Measurements from ENCODE around the gene NCAPD3. TPM values are rescaled to one million over a fixed set of nuclear protein-coding genes. Genes with fewer than 3 reads are reported as not detected.

NCAPD3 gene
- total and polyA plus RNA-seq, 2 of the 13 experiments (the other 11 are each of a cell fraction or from before 2014, with no cell fraction given) = 20.7 to 25.6 TPM

DNA sequence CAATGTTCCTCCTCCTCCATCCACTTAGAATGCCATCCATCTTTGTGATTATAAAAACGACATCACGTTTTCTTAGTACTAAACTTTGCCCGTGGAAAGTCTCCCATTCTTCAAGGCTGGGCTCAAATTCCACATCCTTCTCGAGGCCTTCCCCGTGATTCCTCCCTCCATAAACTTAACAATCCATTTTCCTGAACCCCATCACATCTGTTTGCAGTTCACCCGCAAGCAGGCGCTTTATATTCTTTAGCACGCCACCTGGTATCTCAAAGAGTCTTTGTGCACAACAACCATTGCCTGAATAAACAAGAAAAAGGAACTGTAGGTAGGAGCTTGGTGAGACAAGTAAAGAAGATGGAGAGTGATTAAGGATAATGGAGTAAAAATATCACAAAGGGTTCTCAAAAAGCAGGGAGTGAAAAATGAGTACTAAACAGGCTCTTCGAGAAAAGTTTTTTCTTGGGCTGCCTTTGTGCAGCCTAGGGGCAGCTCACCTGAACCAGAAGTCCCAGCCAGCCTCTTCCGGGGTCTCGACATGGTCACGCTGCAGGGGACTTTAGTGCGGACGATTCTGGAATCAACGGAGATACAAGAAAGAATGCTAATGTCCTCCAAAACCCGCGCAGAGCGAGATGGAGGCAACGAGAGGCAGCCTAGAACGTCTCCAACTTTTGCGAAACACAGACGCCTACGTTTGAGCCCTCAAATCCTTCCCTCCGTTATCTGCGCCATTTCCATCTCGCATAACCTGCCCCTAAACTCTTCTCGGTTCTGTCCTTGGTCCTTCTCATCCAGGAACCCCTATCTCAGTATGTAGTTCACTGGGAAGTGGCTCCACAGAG, 28.8 kb upstream of the NCAPD3 start:
- FAIRE-seq (no peak), DNase-seq (ENCODE audit: low spot score) (no peak), ATAC-seq (peak; percentile 42)
- Histone ChIP-seq H3K9me3 (ENCODE audit: low read length) (no peaks in the 10 kb centered on the region), H3K27me3 (ENCODE audit: control insufficient read depth in 1 of 2, insufficient read depth in 2 of 2, low read length in 2 of 2) (no peaks in the 10 kb centered on the region), H3K4me3 (replicated peaks in 1 of 3; ENCODE audit: insufficient read depth in 1 of 3, low read depth in 2 of 3, low read length in 3 of 3) (peak overlapping the region; percentile 75 to 98 (median 86)), H3K27ac (ENCODE audit: extremely low read length, insufficient read depth, low read length) (peak overlapping the region; percentile 61), H2AFZ (ENCODE audit: low read length) (peak overlapping the region; percentile 98), H3K79me2 (ENCODE audit: insufficient read depth, low read length) (peaks cover 21% of the 10 kb centered on the region), H4K20me1 (ENCODE audit: insufficient read depth, low read length) (no peaks in the 10 kb centered on the region), H3K36me3 (replicated peaks in 1 of 2; ENCODE audit: control insufficient read depth in 1 of 2, insufficient read depth in 2 of 2, low read length in 2 of 2) (peaks cover 9 to 34% of the 10 kb centered on the region in 2 experiments; a peak in 4 of 5 replicates), H3K4me2 (ENCODE audit: low read depth, low read length) (peak overlapping the region; percentile 73), H3K9ac (ENCODE audit: insufficient read depth, low read depth, low read length) (peak overlapping the region; percentile 71), H3K4me1 (ENCODE audit: insufficient read depth, low read length) (peaks cover 24% of the 10 kb centered on the region)
- WGBS (ENCODE audit: low lambda C conversion rate) = 11% methylated on average over 21 of the region's 27 CpGs
- ChIA-PET POLR2A (interaction anchor here (0.9 to 1.8 kb wide), 2 partner anchors 28 kb away, joined by 4 to 12 read pairs; partner anchors contain the start of genes NCAPD3 and VPS26B), CTCF (ENCODE audit: low intra/inter-chr PET ratio, low total read pairs) (no interaction called here)
- intact Hi-C loops (cut with micrococcal nuclease; ENCODE audit: unreplicated experiment) (loop anchor here (2.0 kb wide), 1 partner anchor 28 kb away; the partner anchor contains the start of gene VPS26B), in situ Hi-C loops (cut with HindIII; ENCODE audit: extremely low pct_ligation_motif_present, low pct_unique_long_range_greater_than_20kb) (no loop called here)
- TSS peak; percentile 68 for BruUV-seq (replicated peaks)
- TF ChIP-seq CHD2 (IDR thresholded peaks at IDR 0.05; ENCODE audit: low read depth, low read length) (peak; percentile 45; the same call in 1 of the 2 replicates), ZNF234 (CRISPR knock-in tag; conservative IDR thresholded peaks at IDR 0.05) (0 out of 2 replicates have a peak, but pooled peaks have one; percentile 30), SIX1 (CRISPR knock-in tag; IDR thresholded peaks at IDR 0.05; ENCODE audit: borderline replicate concordance) (no peak), SIN3A (IDR thresholded peaks at IDR 0.05; ENCODE audit: borderline replicate concordance, low read depth, low read length) (peak; percentile 16; the same call in 1 of the 2 replicates), SMAD9 (CRISPR knock-in tag; IDR thresholded peaks at IDR 0.05) (no peak), KDM2A (CRISPR knock-in tag; IDR thresholded peaks at IDR 0.05; ENCODE audit: borderline replicate concordance, low read depth) (no peak), PCBP1 (IDR thresholded peaks at IDR 0.05; ENCODE audit: borderline replicate concordance, low read depth, low read length) (no peak), ARID2 (CRISPR knock-in tag; IDR thresholded peaks at IDR 0.05; ENCODE audit: borderline replicate concordance) (0 out of 2 replicates have a peak, but pooled peaks have one; percentile 4), MATR3 (CRISPR knock-in tag; IDR thresholded peaks at IDR 0.05) (no peak), SALL1 (CRISPR knock-in tag; IDR thresholded peaks at IDR 0.05) (0 out of 2 replicates have a peak, but pooled peaks have one; percentile 7), ZNF333 (CRISPR knock-in tag; IDR thresholded peaks at IDR 0.05; ENCODE audit: borderline replicate concordance) (no peak)
- TF ChIP-seq, protein P1, sequence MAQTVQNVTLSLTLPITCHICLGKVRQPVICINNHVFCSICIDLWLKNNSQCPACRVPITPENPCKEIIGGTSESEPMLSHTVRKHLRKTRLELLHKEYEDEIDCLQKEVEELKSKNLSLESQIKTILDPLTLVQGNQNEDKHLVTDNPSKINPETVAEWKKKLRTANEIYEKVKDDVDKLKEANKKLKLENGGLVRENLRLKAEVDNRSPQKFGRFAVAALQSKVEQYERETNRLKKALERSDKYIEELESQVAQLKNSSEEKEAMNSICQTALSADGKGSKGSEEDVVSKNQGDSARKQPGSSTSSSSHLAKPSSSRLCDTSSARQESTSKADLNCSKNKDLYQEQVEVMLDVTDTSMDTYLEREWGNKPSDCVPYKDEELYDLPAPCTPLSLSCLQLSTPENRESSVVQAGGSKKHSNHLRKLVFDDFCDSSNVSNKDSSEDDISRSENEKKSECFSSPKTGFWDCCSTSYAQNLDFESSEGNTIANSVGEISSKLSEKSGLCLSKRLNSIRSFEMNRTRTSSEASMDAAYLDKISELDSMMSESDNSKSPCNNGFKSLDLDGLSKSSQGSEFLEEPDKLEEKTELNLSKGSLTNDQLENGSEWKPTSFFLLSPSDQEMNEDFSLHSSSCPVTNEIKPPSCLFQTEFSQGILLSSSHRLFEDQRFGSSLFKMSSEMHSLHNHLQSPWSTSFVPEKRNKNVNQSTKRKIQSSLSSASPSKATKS (CRISPR knock-in tag; IDR thresholded peaks at IDR 0.05) = 0 out of 2 replicates have a peak, but pooled peaks have one; percentile 11
- TF ChIP-seq, protein P2, sequence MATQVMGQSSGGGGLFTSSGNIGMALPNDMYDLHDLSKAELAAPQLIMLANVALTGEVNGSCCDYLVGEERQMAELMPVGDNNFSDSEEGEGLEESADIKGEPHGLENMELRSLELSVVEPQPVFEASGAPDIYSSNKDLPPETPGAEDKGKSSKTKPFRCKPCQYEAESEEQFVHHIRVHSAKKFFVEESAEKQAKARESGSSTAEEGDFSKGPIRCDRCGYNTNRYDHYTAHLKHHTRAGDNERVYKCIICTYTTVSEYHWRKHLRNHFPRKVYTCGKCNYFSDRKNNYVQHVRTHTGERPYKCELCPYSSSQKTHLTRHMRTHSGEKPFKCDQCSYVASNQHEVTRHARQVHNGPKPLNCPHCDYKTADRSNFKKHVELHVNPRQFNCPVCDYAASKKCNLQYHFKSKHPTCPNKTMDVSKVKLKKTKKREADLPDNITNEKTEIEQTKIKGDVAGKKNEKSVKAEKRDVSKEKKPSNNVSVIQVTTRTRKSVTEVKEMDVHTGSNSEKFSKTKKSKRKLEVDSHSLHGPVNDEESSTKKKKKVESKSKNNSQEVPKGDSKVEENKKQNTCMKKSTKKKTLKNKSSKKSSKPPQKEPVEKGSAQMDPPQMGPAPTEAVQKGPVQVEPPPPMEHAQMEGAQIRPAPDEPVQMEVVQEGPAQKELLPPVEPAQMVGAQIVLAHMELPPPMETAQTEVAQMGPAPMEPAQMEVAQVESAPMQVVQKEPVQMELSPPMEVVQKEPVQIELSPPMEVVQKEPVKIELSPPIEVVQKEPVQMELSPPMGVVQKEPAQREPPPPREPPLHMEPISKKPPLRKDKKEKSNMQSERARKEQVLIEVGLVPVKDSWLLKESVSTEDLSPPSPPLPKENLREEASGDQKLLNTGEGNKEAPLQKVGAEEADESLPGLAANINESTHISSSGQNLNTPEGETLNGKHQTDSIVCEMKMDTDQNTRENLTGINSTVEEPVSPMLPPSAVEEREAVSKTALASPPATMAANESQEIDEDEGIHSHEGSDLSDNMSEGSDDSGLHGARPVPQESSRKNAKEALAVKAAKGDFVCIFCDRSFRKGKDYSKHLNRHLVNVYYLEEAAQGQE (IDR thresholded peaks at IDR 0.05; ENCODE audit: borderline replicate concordance in 1 of 2, low read depth in 1 of 2, low read length in 2 of 2) = peak in 1 of 2 experiments; percentile 54; a peak in 1 of 4 replicates
